PFSK-1 (cell line): ENCODE measurements around the gene FOLR2.

Experiments
- POLR2AphosphoS5 ChIP-seq: IDR thresholded peaks from 2 replicates; pipeline ENCODE4 v1.6.1; 2012; ENCODE audit warnings: low read depth, mild to moderate bottlenecking, control low read depth, low read length, moderate library complexity
- TAF1 ChIP-seq: IDR thresholded peaks from 2 replicates; pipeline ENCODE4 v1.6.1; 2012; ENCODE audit warnings: low read length, control low read depth, borderline replicate concordance; ENCODE audit not compliant: insufficient read depth
- TF ChIP-seq, protein P1 (sequence below), 2 experiments: IDR thresholded peaks; 2 replicates each; pipeline versions ENCODE4 v1.6.1 to v1.8.0; 2011 to 2012; ENCODE audit warnings: low read depth in 2 of 2, low read length in 2 of 2, control low read depth in 1 of 2, inconsistent platforms in 1 of 2, mild to moderate bottlenecking in 1 of 2, moderate library complexity in 1 of 2; ENCODE audit not compliant: insufficient read depth in 1 of 2

- TF ChIP-seq, protein P1, sequence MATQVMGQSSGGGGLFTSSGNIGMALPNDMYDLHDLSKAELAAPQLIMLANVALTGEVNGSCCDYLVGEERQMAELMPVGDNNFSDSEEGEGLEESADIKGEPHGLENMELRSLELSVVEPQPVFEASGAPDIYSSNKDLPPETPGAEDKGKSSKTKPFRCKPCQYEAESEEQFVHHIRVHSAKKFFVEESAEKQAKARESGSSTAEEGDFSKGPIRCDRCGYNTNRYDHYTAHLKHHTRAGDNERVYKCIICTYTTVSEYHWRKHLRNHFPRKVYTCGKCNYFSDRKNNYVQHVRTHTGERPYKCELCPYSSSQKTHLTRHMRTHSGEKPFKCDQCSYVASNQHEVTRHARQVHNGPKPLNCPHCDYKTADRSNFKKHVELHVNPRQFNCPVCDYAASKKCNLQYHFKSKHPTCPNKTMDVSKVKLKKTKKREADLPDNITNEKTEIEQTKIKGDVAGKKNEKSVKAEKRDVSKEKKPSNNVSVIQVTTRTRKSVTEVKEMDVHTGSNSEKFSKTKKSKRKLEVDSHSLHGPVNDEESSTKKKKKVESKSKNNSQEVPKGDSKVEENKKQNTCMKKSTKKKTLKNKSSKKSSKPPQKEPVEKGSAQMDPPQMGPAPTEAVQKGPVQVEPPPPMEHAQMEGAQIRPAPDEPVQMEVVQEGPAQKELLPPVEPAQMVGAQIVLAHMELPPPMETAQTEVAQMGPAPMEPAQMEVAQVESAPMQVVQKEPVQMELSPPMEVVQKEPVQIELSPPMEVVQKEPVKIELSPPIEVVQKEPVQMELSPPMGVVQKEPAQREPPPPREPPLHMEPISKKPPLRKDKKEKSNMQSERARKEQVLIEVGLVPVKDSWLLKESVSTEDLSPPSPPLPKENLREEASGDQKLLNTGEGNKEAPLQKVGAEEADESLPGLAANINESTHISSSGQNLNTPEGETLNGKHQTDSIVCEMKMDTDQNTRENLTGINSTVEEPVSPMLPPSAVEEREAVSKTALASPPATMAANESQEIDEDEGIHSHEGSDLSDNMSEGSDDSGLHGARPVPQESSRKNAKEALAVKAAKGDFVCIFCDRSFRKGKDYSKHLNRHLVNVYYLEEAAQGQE (IDR thresholded peaks at IDR 0.05; ENCODE audit: insufficient read depth in 1 of 2, low read depth in 2 of 2, low read length in 2 of 2): no peak
- TF ChIP-seq POLR2AphosphoS5: no peak
- no peak for TF ChIP-seq TAF1
These were observed 37.9 kb downstream of the FOLR2 start for GRCh38 chr11:72254299-72254993.
